GM12874 (cell line): ENCODE measurements around the gene PDLIM5.

ENCODE experiments used
- TF ChIP-seq, protein P1 (sequence below): IDR thresholded peaks from 2 replicates; pipeline ENCODE4 v1.5.1; 2011; ENCODE audit warnings: low read depth, mild to moderate bottlenecking, control low read depth, low read length, moderate library complexity; ENCODE audit not compliant: insufficient read depth

PDLIM5 gene

DNA sequence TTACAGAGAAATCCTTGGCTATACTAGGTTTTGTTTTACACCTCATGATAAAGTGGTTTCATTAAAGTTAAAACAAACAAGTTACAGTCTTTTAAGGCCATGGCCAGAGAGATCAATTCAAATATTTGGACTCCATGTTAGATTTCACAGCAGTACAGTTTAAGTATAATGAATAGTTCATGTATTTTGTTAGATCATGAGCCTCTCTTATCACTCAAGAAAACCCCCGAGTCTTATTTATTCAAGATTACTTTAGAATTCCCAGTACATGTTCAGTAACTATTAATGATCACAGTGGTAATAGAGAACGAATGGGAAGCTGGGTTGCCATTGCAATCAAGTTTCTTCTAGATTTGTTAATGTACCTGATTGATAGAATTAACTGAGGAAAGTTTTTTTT lies 15.2 kb downstream of the PDLIM5 start:
- TF ChIP-seq, protein P1, sequence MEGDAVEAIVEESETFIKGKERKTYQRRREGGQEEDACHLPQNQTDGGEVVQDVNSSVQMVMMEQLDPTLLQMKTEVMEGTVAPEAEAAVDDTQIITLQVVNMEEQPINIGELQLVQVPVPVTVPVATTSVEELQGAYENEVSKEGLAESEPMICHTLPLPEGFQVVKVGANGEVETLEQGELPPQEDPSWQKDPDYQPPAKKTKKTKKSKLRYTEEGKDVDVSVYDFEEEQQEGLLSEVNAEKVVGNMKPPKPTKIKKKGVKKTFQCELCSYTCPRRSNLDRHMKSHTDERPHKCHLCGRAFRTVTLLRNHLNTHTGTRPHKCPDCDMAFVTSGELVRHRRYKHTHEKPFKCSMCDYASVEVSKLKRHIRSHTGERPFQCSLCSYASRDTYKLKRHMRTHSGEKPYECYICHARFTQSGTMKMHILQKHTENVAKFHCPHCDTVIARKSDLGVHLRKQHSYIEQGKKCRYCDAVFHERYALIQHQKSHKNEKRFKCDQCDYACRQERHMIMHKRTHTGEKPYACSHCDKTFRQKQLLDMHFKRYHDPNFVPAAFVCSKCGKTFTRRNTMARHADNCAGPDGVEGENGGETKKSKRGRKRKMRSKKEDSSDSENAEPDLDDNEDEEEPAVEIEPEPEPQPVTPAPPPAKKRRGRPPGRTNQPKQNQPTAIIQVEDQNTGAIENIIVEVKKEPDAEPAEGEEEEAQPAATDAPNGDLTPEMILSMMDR: no peak

DNA sequence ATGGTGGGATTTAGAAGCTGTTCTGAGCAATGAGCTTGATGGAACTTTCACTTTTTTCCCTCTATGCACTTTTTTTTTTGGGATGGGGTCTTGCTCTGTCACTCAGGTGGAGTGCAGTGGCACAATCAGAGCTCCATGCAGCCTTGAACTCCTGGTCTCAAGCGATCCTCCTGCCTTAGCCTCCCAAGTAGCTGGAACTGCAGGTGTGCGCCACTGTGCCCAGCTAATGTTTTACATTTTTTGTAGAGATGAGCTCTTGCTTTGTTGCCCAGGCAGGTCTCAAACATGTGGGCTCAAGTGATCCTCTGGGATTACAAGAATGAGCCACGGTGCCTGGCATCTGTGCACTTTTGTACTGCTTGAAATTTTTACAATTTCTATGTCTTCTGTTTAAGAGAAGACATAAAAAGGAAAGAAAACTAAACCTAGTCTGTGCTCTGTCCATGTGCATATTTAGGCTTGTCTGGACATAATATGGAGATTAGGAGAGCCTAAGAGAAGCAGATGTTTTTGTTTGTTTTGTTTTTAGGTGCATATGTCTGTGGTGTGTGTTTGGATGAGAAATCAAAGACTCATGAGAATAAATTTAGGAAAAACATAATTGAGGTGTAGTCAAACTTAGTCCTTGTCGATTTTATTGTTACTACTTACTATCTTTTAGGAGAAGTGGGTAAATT lies 16.5 kb downstream of the PDLIM5 start:
- TF ChIP-seq, protein P1: no peak

DNA sequence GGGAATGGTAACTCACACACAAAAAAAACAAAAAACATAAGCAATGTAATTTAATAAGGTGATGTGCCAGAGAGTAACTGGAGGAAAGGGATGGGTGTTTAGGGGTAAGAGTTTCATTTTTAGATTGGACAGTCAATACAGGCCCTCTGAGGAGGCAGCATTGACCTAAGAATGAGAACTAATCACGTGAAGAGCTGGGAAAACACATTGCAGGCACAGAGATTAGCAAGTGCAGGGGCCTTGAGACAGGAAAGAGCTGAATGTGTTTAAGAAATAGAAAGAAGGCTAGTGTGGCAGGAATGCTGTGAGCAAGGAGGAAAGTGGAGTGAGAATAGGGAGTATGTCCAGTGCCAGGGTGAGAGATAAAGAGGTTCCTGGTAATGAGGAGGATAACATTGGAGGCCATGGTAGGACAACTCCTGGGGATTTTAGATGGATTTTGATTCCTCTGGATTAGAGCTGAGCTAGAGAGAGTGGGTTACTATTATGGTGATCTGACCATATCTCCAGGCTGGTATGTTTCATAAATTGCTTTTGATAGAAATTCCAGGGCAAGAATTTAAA lies 17.6 kb downstream of the PDLIM5 start:
- TF ChIP-seq, protein P1: no peak

DNA sequence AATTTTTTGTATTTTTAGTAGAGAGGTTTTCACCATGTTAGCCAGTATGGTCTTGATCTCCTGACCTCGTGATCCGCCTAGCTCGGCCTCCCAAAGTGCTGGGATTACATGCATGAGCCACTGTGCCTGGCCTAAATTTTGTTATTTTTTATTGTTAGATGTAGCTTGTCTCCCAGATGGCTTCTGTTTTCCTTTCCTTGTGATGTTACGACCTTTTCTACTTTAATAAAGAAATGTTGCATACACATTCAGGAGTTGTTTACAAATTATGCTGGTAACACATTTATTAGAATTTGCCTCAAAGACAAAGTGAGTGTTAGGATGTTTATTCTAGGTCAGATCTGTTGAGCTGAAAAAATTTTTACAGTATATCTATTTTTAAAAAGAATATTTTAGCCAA lies 18.4 kb downstream of the PDLIM5 start:
- TF ChIP-seq, protein P1: no peak

DNA sequence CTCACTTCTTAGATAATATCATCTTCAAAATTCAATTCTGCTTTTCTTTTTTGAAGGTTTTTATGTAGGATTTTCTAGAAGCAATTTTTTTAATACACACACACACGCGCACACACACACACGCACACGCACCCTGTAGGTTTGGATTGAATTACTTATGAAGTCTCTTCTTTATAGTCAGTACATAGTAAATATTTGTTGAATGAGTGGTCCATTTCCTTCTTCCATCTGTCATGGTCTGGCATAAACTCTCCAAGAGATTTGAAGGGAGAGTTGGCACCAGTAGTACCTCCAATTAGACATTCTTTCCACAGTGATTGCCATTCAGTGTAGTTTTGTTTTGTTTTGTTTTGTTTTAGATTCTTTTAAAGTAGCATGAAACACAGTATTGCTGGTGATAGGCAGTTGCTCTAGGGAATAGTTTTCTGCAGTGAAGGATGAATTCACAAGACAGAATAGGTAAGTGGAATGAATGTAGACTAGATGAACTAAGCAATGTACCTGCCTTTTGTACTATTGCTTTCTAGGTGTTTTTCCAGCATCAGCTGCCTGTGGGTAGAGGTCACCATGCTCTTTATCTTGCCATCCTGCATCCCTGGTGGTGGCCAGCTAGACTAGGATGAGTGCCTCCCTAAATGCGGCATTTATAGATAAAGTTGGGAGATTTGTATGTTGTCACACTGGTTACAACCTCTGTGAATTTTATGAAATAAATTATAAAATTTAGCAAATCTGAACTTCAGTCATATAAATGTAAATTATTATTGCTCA lies 20.5 kb downstream of the PDLIM5 start:
- TF ChIP-seq, protein P1: no peak

DNA sequence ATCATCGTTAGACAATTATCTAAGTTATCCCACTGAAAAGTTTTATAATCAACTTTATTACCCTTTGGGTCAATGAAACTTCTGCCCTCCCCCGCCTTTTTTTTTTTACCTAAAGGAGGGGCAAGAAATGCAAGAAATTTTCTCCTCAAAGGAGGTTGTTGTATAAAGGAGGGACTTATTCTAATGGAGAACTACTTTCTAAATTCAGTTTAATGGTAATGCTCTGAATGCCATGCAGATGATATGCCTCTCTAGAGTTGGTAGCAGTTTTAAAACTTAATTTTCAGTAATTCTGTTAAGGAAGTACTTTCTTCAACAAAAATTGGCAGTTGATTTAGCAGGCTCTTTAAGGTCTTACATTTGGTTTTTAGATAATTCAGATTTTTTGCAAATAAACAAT lies 23.3 kb downstream of the PDLIM5 start:
- TF ChIP-seq, protein P1: no peak

DNA sequence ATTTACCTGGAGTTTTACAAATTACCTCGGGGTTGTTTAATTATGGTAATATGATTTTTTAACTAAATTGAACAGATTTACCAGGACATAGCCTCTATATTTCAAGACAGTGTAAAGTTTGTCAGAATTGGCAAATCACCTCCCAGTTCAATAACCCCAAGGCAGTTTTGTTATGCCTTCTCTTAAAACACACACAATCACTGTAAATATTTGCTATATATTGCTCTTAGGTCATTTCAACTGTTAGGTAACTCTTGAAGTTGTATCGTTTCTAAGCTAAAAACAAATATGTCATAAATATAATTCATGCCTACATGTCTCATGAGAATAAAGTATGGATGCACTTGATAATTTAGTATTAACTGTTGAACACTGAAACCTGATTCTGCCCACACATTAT lies 24.1 kb downstream of the PDLIM5 start:
- TF ChIP-seq, protein P1: no peak
